IMR-90 (cell line): Measurements from ENCODE around the gene UBN1. TPM values are rescaled to one million over a fixed set of nuclear protein-coding genes. Genes with fewer than 3 reads are reported as not detected.

Experiments
- ATAC-seq: fragments of 200-7000 bp; cut with Tn5 transposase; 2 replicates; pipeline ENCODE4 v1.9.1; 2020; ENCODE audit warnings: low read depth, mild to moderate bottlenecking, moderate library complexity
- BruUV-seq: library from RNA; stranded (reverse); fragments of 400-500 nt; replicated peaks from 2 replicates; lab custom pipeline; 2021; lab: Mats Ljungman, UMichigan
- CTCF ChIA-PET: fragments of 300-600 bp; formaldehyde crosslinking; extraction: SDS; loops from one replicate; lab custom pipeline; 2021; ENCODE audit warnings: antibody characterized with exemption; lab: Yijun Ruan, JAX
- POLR2A ChIA-PET: fragments of 300-600 bp; sonication (Branson Sonifier 250); formaldehyde crosslinking; loops from one replicate; lab custom pipeline; 2022; ENCODE audit warnings: antibody characterized with exemption; ENCODE audit not compliant: unreplicated experiment; lab: Charles Lee
- DNase-seq: peaks from one replicate; pipeline ENCODE4 v3.0.0; 2013
- H2AFZ ChIP-seq: replicated peaks from 2 replicates; pipeline ENCODE3; 2013; ENCODE audit warnings: low read length, mild to moderate bottlenecking; ENCODE audit not compliant: poor library complexity
- H2AK5ac ChIP-seq: 2 replicates; pipeline ENCODE4 v1.6.1; 2013; ENCODE audit warnings: low read depth, low read length, inconsistent platforms
- H2AK9ac ChIP-seq: replicated peaks from 2 replicates; pipeline ENCODE3; 2013; ENCODE audit warnings: mild to moderate bottlenecking, low read depth, low read length, moderate library complexity; ENCODE audit not compliant: poor library complexity
- H2BK120ac ChIP-seq: 2 replicates; pipeline ENCODE4 v1.6.1; 2013; ENCODE audit warnings: low read depth, low read length, inconsistent platforms
- H2BK15ac ChIP-seq: 3 replicates; pipeline ENCODE4 v1.6.1; 2013; ENCODE audit warnings: low read depth, low read length, inconsistent platforms
- H2BK20ac ChIP-seq: 2 replicates; pipeline ENCODE4 v1.6.1; 2013; ENCODE audit warnings: low read depth, mild to moderate bottlenecking, inconsistent platforms, low read length, moderate library complexity
- H2BK5ac ChIP-seq: 2 replicates; pipeline ENCODE4 v1.6.1; 2013; ENCODE audit warnings: mild to moderate bottlenecking, low read depth, low read length, inconsistent platforms; ENCODE audit not compliant: poor library complexity, severe bottlenecking
- H3K14ac ChIP-seq: replicated peaks from 2 replicates; pipeline ENCODE4 v1.6.1; 2013; ENCODE audit warnings: low read depth, low read length, inconsistent platforms
- H3K18ac ChIP-seq: 2 replicates; pipeline ENCODE4 v1.6.1; 2013; ENCODE audit warnings: low read depth, low read length, control low read depth
- H3K23ac ChIP-seq: 2 replicates; pipeline ENCODE4 v1.6.1; 2013; ENCODE audit warnings: low read depth, low read length, inconsistent platforms
- H3K27ac ChIP-seq: 2 replicates; pipeline ENCODE4 v1.5.1; 2013; ENCODE audit warnings: mild to moderate bottlenecking, control low read depth, low read length; ENCODE audit not compliant: insufficient read depth
- H3K27me3 ChIP-seq: 2 replicates; pipeline ENCODE4 v1.6.1; 2013; ENCODE audit warnings: low read length; ENCODE audit not compliant: control insufficient read depth, insufficient read depth
- H3K36me3 ChIP-seq: 2 replicates; pipeline ENCODE4 v1.6.1; 2013; ENCODE audit warnings: low read length, mixed read lengths; ENCODE audit not compliant: control insufficient read depth, insufficient read depth
- H3K4ac ChIP-seq: 2 replicates; pipeline ENCODE4 v1.6.1; 2013; ENCODE audit warnings: low read depth, low read length, inconsistent platforms
- H3K4me1 ChIP-seq: 2 replicates; pipeline ENCODE4 v1.6.1; 2013; ENCODE audit warnings: low read length, mixed read lengths; ENCODE audit not compliant: control insufficient read depth, insufficient read depth
- H3K4me2 ChIP-seq: 2 replicates; pipeline ENCODE4 v1.6.1; 2013; ENCODE audit warnings: low read depth, mild to moderate bottlenecking, control low read depth, low read length, moderate library complexity
- H3K4me3 ChIP-seq: 2 replicates; pipeline ENCODE4 v1.5.1; 2013; ENCODE audit warnings: low read depth, mild to moderate bottlenecking, control low read depth, low read length, moderate library complexity; ENCODE audit not compliant: insufficient read depth
- H3K56ac ChIP-seq: 2 replicates; pipeline ENCODE4 v1.6.1; 2013; ENCODE audit warnings: low read length, inconsistent platforms; ENCODE audit not compliant: insufficient read depth; ENCODE audit errors: extremely low read depth
- H3K79me1 ChIP-seq, 2 experiments: 2 replicates each; pipeline ENCODE4 v1.6.1; 2013; ENCODE audit warnings: low read length in 2 of 2, inconsistent platforms in 1 of 2, low read depth in 1 of 2
- H3K9ac ChIP-seq: 2 replicates; pipeline ENCODE4 v1.6.1; 2013; ENCODE audit warnings: low read depth, low read length, control low read depth
- H3K9me1 ChIP-seq: 2 replicates; pipeline ENCODE4 v1.6.1; 2013; ENCODE audit warnings: low read length, inconsistent platforms; ENCODE audit not compliant: insufficient read depth
- H3K9me3 ChIP-seq: 2 replicates; pipeline ENCODE4 v1.6.1; 2013; ENCODE audit warnings: low read length; ENCODE audit not compliant: control insufficient read depth, insufficient read depth
- H4K20me1 ChIP-seq: 2 replicates; pipeline ENCODE4 v1.6.1; 2013; ENCODE audit warnings: low read length, inconsistent platforms; ENCODE audit not compliant: insufficient read depth
- H4K5ac ChIP-seq: 2 replicates; pipeline ENCODE4 v1.6.1; 2013; ENCODE audit warnings: mild to moderate bottlenecking, low read depth, low read length, control low read depth
- H4K8ac ChIP-seq, 2 experiments: 2 replicates each; pipeline ENCODE4 v1.6.1; 2013; ENCODE audit warnings: low read depth in 2 of 2, low read length in 2 of 2, control low read depth in 1 of 2, inconsistent platforms in 1 of 2
- H4K91ac ChIP-seq: 2 replicates; pipeline ENCODE4 v1.6.1; 2013; ENCODE audit warnings: low read depth, low read length, inconsistent platforms; ENCODE audit not compliant: insufficient read depth
- CEBPB ChIP-seq: IDR thresholded peaks from 2 replicates; pipeline ENCODE4 v1.6.1; 2012; ENCODE audit warnings: low read depth, low read length, improper control_type of control experiment
- FOS ChIP-seq: fragments of 150-350 bp; IDR thresholded peaks from 2 replicates; pipeline ENCODE4 v1.6.1; 2016; ENCODE audit warnings: low read depth, low read length
- MAFK ChIP-seq: IDR thresholded peaks from 2 replicates; pipeline ENCODE4 v1.6.1; 2012; ENCODE audit warnings: low read depth, low read length, improper control_type of control experiment
- MAZ ChIP-seq: IDR thresholded peaks from 2 replicates; pipeline ENCODE4 v1.6.1; 2012; ENCODE audit warnings: low read depth, mild to moderate bottlenecking, low read length, improper control_type of control experiment, moderate library complexity, borderline replicate concordance
- POLR2A ChIP-seq: IDR thresholded peaks from 2 replicates; pipeline ENCODE4 v1.6.1; 2012; ENCODE audit warnings: mild to moderate bottlenecking, low read depth, low read length
- RAD21 ChIP-seq: IDR thresholded peaks from 2 replicates; pipeline ENCODE4 v1.6.1; 2012; ENCODE audit warnings: low read length, improper control_type of control experiment
- RCOR1 ChIP-seq: IDR thresholded peaks from 2 replicates; pipeline ENCODE4 v1.6.1; 2012; ENCODE audit warnings: mild to moderate bottlenecking, low read length, improper control_type of control experiment; ENCODE audit not compliant: insufficient replicate concordance
- SMC3 ChIP-seq: fragments of 150-350 bp; IDR thresholded peaks from 2 replicates; pipeline ENCODE4 v1.6.1; 2016; ENCODE audit warnings: low read depth, mild to moderate bottlenecking, antibody characterized with exemption, low read length, moderate library complexity
- WGBS, 2 experiments: methylation state at CpG; one replicate each; pipeline versions ENCODE4 v1.1.5 to v1.1.7; 2013; ENCODE audit warnings: missing lambda C conversion rate in 2 of 2; ENCODE audit not compliant: insufficient read length in 1 of 2; ENCODE audit errors: extremely low coverage in 2 of 2; 5-methylcytosine and 5-hydroxymethylcytosine counted together
- dilution Hi-C: fragments of 300-500 bp; cut with HindIII; formaldehyde crosslinking; loops from one replicate; pipeline ENCODE4 v1.14.3; 2018; ENCODE audit warnings: low sequenced_read_pairs; ENCODE audit not compliant: unreplicated experiment
- in situ Hi-C: fragments of 300-500 bp; cut with MboI; formaldehyde crosslinking; loops from 3 replicates; pipeline ENCODE4 v1.14.3; 2019; ENCODE audit warnings: low sequenced_read_pairs, inconsistent platforms, mixed read lengths
- intact Hi-C: fragments of 100-400 bp; cut with micrococcal nuclease; formaldehyde crosslinking; loops from 2 replicates; pipeline ENCODE4 v1.10.0; 2022
- polyA plus RNA-seq, 3 experiments: library from polyadenylated mRNA; depleted of rRNA; stranded (reverse); fragments of >200 nt; gene quantifications; 2 replicates each; pipeline ENCODE4 v1.2.3, GENCODE V29; 2012; ENCODE audit warnings: low replicate concordance in 1 of 3
- total RNA-seq: library from RNA; depleted of rRNA; stranded (reverse); fragments of >200 nt; gene quantifications from 2 replicates; pipeline ENCODE4 v1.2.3, GENCODE V29; 2012
- TF ChIP-seq, protein P1 (sequence below): fragments of 150-350 bp; IDR thresholded peaks from 2 replicates; pipeline ENCODE4 v1.6.1; 2017; ENCODE audit warnings: mild to moderate bottlenecking, antibody characterized with exemption, low read length, low read depth
- TF ChIP-seq, protein P2 (sequence below): fragments of 150-350 bp; IDR thresholded peaks from 2 replicates; pipeline ENCODE4 v1.6.1; 2016; ENCODE audit warnings: low read depth, mild to moderate bottlenecking, low read length, moderate library complexity, borderline replicate concordance

UBN1 gene
- total and polyA plus RNA-seq, 2 of the 4 experiments (the other 2 are of a cell fraction): 5.7 to 16.3 TPM

DNA sequence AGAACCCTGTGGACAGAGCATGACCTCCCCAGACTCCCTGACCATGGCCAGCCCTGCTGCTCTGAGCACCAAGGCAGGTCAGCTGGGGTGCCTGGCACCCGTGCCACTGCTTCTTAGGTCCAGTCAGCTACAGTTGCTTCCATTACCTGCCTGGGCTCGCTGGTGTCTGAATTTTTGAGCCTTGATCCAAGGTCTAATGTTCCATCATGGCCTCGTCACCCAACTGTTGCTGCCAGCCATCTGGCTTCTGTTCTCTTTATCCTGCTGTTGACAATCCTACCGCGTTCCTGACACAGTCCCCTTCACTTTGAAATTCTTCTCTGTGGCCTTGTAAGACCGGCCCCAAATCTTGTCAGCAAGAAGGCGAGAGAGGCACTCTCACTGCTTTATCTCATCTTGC is 16.9 kb upstream of the UBN1 start:
- CTCF ChIA-PET: no interaction called here

More for the DNA sequence above, 16.9 kb upstream of the UBN1 start:
- DNase-seq: no peak
- no peaks in the 10 kb centered on the region for H3K4me1 ChIP-seq
- H2AK5ac ChIP-seq: no peak overlapping the region
- no TSS peak for BruUV-seq
- H2AK9ac ChIP-seq: no peak overlapping the region
- ATAC-seq: no peak
- POLR2A ChIA-PET: no interaction called here
- H3K36me3 ChIP-seq: peaks cover 71% of the 10 kb centered on the region
- intact Hi-C loops (no loop called here), in situ Hi-C loops (no loop called here), dilution Hi-C loops (no loop called here)
- H3K79me1 ChIP-seq: peaks cover 42 to 46% of the 10 kb centered on the region in 2 experiments
- TF ChIP-seq SMC3 (no peak), CEBPB (no peak), FOS (no peak), MAFK (no peak), RCOR1 (no peak), MAZ (no peak), POLR2A (no peak), RAD21 (no peak)
- TF ChIP-seq, protein P1, sequence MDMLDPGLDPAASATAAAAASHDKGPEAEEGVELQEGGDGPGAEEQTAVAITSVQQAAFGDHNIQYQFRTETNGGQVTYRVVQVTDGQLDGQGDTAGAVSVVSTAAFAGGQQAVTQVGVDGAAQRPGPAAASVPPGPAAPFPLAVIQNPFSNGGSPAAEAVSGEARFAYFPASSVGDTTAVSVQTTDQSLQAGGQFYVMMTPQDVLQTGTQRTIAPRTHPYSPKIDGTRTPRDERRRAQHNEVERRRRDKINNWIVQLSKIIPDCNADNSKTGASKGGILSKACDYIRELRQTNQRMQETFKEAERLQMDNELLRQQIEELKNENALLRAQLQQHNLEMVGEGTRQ: no peak
- TF ChIP-seq, protein P2, sequence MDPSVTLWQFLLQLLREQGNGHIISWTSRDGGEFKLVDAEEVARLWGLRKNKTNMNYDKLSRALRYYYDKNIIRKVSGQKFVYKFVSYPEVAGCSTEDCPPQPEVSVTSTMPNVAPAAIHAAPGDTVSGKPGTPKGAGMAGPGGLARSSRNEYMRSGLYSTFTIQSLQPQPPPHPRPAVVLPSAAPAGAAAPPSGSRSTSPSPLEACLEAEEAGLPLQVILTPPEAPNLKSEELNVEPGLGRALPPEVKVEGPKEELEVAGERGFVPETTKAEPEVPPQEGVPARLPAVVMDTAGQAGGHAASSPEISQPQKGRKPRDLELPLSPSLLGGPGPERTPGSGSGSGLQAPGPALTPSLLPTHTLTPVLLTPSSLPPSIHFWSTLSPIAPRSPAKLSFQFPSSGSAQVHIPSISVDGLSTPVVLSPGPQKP: no peak
- no peak overlapping the region for H3K14ac ChIP-seq
- H4K8ac ChIP-seq: no peak overlapping the region
- H3K27ac ChIP-seq: no peak overlapping the region
- H2BK20ac ChIP-seq: no peak overlapping the region
- WGBS, 2 experiments: 92% methylated on average over 6 of the region's 7 CpGs; no CpG with 5 or more reads in 1 of the 2 experiments
- no peak overlapping the region for H2BK120ac ChIP-seq
- no peak overlapping the region for H4K91ac ChIP-seq
- no peak overlapping the region for H3K4me3 ChIP-seq
- H4K5ac ChIP-seq: no peak overlapping the region
- no peak overlapping the region for H2AFZ ChIP-seq
- no peak overlapping the region for H3K23ac ChIP-seq
- no peaks in the 10 kb centered on the region for H3K9me1 ChIP-seq
- H3K18ac ChIP-seq: no peak overlapping the region
- H3K4ac ChIP-seq: no peak overlapping the region
- H2BK15ac ChIP-seq: no peak overlapping the region
- H3K27me3 ChIP-seq: no peaks in the 10 kb centered on the region
- no peak overlapping the region for H2BK5ac ChIP-seq
- peaks cover 29% of the 10 kb centered on the region; the same call in 1 of the 2 replicates for H4K20me1 ChIP-seq
- no peaks in the 10 kb centered on the region for H3K9me3 ChIP-seq
- H3K9ac ChIP-seq: no peak overlapping the region
- no peak overlapping the region for H3K4me2 ChIP-seq
- no peak overlapping the region for H3K56ac ChIP-seq
